Measurements from ENCODE around the gene POMGNT1. TPM values are rescaled to one million over a fixed set of nuclear protein-coding genes. Genes with fewer than 3 reads are reported as not detected.

Gene POMGNT1
- total RNA-seq, 1 donor from 2014 or later, result 142 TPM

- Histone ChIP-seq H3K36me3 (peaks cover 40% of the 10 kb centered on the region), H3K27ac (replicated peaks) (peak overlapping the region; percentile 66), H3K4me3 (no peak overlapping the region), H3K27me3 (ENCODE audit: low read depth) (no peaks in the 10 kb centered on the region), H3K9me3 (replicated peaks) (no peaks in the 10 kb centered on the region), H3K4me1 (peaks cover 36% of the 10 kb centered on the region)
- no peak for DNase-seq
- TF ChIP-seq, protein P1, sequence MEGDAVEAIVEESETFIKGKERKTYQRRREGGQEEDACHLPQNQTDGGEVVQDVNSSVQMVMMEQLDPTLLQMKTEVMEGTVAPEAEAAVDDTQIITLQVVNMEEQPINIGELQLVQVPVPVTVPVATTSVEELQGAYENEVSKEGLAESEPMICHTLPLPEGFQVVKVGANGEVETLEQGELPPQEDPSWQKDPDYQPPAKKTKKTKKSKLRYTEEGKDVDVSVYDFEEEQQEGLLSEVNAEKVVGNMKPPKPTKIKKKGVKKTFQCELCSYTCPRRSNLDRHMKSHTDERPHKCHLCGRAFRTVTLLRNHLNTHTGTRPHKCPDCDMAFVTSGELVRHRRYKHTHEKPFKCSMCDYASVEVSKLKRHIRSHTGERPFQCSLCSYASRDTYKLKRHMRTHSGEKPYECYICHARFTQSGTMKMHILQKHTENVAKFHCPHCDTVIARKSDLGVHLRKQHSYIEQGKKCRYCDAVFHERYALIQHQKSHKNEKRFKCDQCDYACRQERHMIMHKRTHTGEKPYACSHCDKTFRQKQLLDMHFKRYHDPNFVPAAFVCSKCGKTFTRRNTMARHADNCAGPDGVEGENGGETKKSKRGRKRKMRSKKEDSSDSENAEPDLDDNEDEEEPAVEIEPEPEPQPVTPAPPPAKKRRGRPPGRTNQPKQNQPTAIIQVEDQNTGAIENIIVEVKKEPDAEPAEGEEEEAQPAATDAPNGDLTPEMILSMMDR (IDR thresholded peaks at IDR 0.05; ENCODE audit: borderline replicate concordance), result no peak
- intact Hi-C loops (cut with micrococcal nuclease), result no loop called here
Observed at GRCh38 chr1:46188295-46189030, 9.8 kb downstream of the POMGNT1 start.

DNA sequence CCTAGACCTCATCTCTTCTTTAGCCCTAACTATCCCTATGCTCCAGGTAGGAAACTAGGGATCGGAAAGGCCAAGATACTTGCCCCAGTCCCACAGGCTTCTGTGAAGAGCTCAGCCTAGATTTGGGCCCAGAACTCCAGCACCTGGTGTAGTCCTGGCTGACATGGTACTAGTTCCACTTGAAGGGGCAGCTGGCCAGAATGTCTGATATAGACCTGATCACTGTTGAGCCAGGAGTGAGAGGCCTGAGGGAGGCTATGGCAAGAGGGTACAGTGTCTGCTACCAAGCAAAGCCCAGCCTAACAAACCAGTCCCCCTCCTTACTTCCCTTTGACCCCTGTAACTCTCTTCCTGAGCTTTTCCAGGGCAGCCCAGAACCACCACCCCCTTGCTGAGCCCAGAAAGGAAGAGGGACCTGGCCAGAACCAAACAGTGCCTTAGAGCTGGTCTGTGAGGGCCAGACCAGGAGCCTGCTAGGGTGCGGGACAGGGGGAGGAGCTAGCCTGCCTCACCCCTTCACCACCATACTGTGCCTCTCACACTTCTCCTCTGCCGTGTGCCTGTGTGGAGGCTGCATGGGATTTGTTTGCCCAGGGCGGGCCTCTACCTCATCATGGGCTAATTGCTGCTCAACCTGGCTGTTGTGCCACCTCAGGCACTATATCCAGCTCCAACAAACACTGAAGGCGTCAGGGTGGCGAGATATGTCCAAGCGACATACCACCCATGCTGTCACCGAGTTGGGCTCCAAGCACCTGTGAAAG is 10.9 kb downstream of the POMGNT1 start:
- H3K9me3 ChIP-seq (replicated peaks), result no peaks in the 10 kb centered on the region
- no peak overlapping the region for H3K4me3 ChIP-seq
- TF ChIP-seq, protein P1 (IDR thresholded peaks at IDR 0.05; ENCODE audit: borderline replicate concordance), result no peak
- H3K36me3 ChIP-seq, result peaks cover 28% of the 10 kb centered on the region
- H3K27ac ChIP-seq (replicated peaks), result peak overlapping the region; percentile 66
- no peak for DNase-seq
- intact Hi-C loops (cut with micrococcal nuclease), result no loop called here
- H3K27me3 ChIP-seq (ENCODE audit: low read depth), result no peaks in the 10 kb centered on the region
- H3K4me1 ChIP-seq, result peaks cover 48% of the 10 kb centered on the region

- Histone ChIP-seq H3K9me3 (replicated peaks) (no peaks in the 10 kb centered on the region), H3K4me1 (peaks cover 52% of the 10 kb centered on the region), H3K27me3 (ENCODE audit: low read depth) (no peaks in the 10 kb centered on the region), H3K36me3 (peaks cover 16% of the 10 kb centered on the region), H3K4me3 (no peak overlapping the region), H3K27ac (replicated peaks) (peak overlapping the region; percentile 33)
- no peak for DNase-seq
- intact Hi-C loops (cut with micrococcal nuclease), result no loop called here
- TF ChIP-seq, protein P1 (IDR thresholded peaks at IDR 0.05; ENCODE audit: borderline replicate concordance), result no peak
Observed at GRCh38 chr1:46186076-46186475, 12.2 kb downstream of the POMGNT1 start.

DNA sequence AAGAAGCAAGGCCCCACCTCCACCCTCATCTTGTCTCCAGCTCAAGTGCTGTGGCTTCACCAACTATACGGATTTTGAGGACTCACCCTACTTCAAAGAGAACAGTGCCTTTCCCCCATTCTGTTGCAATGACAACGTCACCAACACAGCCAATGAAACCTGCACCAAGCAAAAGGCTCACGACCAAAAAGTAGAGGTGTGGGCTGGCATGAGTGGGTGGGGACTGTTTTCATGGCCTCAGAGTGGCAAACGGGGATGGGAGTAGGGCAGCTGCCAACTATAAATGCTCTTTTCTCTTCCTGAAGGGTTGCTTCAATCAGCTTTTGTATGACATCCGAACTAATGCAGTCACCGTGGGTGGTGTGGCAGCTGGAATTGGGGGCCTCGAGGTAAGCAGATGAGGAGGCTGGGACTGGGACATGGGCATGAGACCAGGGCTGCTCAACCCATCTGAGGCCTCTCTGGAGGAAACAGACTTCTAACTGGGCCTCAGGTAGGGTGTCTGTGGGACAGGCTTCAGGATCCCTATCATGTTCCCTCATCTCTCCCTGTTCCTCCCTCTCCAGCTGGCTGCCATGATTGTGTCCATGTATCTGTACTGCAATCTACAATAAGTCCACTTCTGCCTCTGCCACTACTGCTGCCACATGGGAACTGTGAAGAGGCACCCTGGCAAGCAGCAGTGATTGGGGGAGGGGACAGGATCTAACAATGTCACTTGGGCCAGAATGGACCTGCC is 13.1 kb downstream of the POMGNT1 start:
- no peak for DNase-seq
- Histone ChIP-seq H3K9me3 (replicated peaks) (no peaks in the 10 kb centered on the region), H3K4me1 (peaks cover 60% of the 10 kb centered on the region), H3K36me3 (peaks cover 7% of the 10 kb centered on the region), H3K27me3 (ENCODE audit: low read depth) (no peaks in the 10 kb centered on the region), H3K4me3 (no peak overlapping the region), H3K27ac (replicated peaks) (peak overlapping the region; percentile 33)
- TF ChIP-seq, protein P1 (IDR thresholded peaks at IDR 0.05; ENCODE audit: borderline replicate concordance), result no peak
- intact Hi-C loops (cut with micrococcal nuclease), result no loop called here

GRCh38 chr1:46183926-46184557 is 14.2 kb downstream of the POMGNT1 start:
- intact Hi-C loops (cut with micrococcal nuclease), result no loop called here

More at GRCh38 chr1:46183926-46184557, 14.2 kb downstream of the POMGNT1 start:
- TF ChIP-seq, protein P1 (IDR thresholded peaks at IDR 0.05; ENCODE audit: borderline replicate concordance), result no peak
- Histone ChIP-seq H3K9me3 (replicated peaks) (no peaks in the 10 kb centered on the region), H3K27ac (replicated peaks) (peak overlapping the region; percentile 87), H3K36me3 (no peaks in the 10 kb centered on the region), H3K27me3 (ENCODE audit: low read depth) (no peaks in the 10 kb centered on the region), H3K4me3 (no peak overlapping the region), H3K4me1 (peaks cover 64% of the 10 kb centered on the region)
- DNase-seq, result no peak

All from left ventricle myocardium inferior (tissue), 1 donor.